Effector CD4-positive, alpha-beta T cell (primary cell): ENCODE measurements around the gene HOXA10.

Experiments used
- DNase-seq: peaks from one replicate; pipeline ENCODE4 v3.0.0-alpha.2; 2020

HOXA10 gene

DNA sequence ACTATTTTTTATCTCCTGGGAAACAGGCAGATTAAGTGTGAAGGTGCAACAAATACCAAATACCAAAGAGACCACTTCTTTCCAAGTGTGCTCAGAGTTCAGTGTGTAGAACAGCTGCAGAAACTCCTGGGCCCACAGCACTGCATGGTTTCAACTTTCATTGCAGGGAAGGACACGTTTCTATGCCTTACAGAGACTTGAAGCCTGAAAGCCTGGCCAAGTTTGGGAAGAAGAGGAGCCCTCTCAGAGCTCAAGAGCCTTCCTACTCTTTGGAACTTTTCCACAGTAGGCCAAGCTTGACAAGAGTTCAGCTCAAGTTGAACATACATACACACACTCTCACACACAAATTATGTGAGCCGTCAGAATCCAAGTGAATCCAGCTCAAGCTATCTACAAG is 46.1 kb downstream of the HOXA10 start:
- no peak for DNase-seq

- DNase-seq = no peak
Measured at GRCh38 chr7:27126596-27127327, 47.4 kb downstream of the HOXA10 start.

DNA sequence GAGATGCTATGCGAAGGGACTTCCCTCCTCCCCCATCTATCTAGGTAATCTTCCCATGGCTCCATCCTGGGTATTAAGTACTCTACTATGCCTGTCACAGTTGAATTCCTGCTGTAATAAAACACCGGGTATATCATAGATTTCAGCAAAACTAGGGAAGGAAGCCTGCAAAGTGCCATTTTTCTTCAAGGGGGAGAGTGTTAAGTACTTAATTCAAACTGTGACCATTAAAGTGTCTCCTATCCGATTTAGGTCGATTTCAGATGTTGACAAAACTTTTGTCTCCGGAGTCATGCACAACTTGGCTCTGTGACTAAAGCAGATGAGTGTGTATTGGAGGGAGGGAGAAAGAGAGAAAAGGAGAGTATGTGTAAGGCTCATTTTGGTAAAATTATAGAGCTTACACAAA is 48.1 kb downstream of the HOXA10 start:
- no peak for DNase-seq

DNA sequence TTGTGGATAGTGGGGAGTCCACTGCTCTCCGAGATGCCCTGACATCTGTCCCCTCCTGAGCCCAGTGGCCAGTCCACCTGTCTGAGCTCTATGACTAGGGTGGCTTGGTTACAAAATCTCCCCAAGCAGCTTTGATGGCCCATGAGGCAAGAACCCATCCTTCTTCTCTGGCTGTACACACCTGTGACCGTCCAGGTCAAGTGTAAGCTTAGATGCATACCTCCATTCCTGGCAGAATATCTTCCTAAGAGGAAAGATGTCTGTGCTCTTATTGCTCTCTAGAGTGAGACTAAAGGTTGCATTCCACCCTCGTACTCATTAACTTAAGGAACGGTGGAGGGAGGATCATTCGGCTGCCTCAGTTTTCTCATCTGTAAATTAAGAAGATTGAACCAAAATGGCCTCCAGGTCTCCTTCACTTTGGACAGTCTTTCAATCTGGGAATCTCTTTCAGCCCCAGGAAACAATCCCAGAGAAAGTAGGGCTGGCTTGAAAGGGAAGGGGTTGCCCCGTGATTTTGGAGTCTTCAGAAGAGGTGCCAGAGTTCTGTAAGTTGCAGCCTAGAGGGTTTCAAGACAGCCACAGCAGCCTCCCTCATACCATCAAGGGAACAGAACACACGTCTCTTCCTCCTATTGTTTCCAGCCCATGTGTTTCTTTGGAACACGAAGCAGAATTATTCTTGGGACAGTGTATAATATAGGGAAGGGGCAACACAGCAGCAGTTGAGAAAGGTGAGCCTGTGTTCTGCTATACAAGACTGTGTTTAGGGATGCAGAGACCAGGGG is 49.0 kb downstream of the HOXA10 start:
- no peak for DNase-seq

DNA sequence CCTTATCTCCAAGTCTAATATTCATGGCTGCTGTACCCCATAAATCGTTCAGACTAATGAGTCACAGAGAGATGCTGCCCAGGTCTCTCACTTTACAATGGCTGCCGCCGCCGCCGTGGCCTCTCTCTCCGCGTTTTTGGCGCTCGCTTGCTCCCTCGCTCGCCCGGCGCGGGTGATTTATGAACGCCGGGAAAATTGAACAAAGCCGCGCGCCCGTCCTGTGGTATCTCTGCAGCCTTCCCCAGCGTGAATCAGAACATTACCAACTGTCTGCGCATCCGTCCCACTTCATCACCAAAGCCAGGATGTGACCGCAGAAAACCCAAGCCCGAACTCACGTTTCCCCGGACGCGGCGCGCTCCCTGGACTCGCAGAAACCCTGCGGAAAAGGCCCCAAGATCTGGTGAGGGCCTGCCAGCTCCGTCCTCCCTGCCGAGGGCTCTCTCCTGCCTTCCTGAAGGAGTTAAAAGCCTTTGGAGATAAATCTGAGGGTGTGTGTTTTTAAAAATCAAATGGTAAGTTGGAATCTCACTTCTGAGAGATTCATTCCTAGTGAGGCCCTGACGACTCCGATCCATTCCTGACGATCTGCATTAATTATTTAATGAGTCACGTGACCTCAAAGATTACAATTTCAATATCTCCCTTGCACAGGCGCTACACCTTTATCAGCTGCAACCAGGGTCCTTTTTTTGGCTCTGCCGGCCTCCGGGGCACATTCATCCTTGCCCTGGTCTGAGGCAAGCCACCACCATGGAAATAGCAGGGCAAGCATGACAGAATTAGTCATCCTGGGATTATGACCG is 49.8 kb downstream of the HOXA10 start:
- DNase-seq = no peak

DNA sequence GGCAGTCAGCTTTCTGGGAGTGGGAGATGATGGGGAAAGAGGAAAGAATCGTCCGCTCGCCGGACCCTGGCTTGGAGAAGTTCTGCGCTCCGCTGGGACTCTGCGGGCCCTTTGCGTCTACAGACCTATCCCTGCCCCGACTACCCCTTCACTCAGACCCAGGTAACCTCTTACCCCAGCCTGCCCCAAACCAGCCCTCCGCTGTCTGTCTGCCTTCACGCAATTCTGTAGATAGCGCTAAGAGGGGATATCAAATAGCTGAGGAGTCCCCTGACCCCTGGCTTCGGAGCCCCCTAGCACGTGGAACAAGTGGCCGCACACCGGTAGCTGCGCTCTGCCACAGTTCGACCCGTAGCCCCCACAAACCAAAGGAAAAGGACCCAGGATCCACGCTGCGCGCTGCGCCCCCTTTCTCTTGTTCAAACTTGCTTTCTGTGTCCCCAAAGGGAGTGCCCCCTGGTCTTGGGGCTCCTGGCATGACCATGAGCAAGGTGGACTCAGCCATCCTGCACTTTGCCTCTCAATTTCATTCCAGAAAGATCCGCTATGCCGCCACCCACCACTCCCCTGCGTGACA is 50.6 kb downstream of the HOXA10 start:
- no peak for DNase-seq

GRCh38 chr7:27123007-27123476 is 51.1 kb downstream of the HOXA10 start:
- DNase-seq = no peak

- DNase-seq = no peak
Measured at GRCh38 chr7:27122077-27122910, 51.8 kb downstream of the HOXA10 start.

GRCh38 chr7:27121684-27122076 is 52.4 kb downstream of the HOXA10 start:
- no peak for DNase-seq
